ENCODE measurements around the gene SWSAP1.
A peak's percentile ranks its signal among the peaks of the same experiment; 100 is the strongest.
"Not testable (repeated sequence)": the region's sequence is repeated elsewhere in the genome, so short reads cannot be mapped to it uniquely, and the experiment has no call there.

The SWSAP1 gene, protein sequence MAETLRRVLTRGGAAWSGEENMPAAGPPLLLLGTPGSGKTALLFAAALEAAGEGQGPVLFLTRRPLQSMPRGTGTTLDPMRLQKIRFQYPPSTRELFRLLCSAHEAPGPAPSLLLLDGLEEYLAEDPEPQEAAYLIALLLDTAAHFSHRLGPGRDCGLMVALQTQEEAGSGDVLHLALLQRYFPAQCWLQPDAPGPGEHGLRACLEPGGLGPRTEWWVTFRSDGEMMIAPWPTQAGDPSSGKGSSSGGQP

DNA sequence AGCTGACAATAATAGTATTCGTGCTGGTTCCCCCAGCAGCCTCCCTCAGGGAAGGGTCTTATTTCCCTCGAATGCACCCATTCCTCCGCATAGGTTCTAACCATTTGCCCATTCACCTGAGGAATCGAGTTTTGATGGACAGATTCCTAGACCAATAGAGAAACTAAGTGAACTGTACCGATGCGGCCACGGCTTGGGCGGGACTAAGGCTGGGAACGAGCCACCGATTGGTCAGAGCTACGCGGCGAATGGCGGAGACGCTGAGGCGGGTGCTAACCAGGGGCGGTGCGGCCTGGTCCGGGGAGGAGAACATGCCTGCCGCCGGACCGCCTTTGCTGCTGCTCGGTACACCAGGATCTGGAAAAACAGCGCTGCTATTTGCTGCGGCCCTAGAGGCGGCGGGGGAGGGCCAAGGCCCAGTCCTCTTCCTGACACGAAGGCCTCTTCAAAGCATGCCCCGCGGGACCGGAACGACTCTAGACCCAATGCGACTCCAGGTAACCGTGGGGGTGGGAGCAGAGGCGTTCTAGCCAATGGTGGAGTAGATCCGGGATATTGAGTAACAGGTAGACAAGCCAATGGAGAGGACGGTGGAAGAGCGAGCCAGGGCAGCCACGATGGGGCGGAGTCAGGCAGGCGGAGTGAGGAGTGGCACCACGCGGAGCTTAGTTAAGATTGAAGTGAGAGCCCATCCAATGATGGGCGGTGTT, at the start of gene SWSAP1:
Gene SWSAP1, plus strand, starts transcription at position 234 of the 710 bp plus-strand sequence. Its CDS starts 15 bp downstream, at position 249.
- DNase-seq: peak; percentile 95

DNA sequence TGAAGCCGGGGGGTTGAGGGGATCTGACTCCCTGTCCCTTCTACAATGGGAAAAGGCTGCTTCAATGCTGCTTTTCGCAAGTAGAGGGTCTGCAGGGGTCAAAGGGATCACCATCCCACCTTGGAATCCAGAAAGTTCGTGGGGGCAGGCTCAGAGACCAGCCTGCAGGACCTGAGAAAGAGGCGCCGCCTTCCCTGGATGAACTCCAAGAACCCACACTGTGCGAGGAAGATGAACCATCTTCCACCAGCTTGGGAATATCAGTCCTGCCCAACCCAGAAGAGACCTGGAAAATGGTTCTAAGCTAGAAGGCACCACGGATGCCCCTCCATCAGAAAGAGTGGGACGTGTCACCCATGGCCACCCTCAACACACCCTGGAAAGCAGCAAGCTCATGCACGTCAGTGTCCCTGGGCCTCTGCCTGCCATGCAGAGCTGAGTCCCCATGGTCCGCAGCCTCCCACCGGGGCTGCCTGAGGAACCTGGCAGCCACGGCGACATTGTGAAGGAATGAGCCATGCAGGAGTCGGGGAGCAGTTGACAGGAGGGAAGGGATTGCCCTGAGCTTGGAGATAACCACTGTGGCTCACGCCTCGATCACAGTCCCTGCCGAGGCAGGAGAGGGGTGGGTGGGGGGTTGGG, 49.6 kb upstream of the SWSAP1 start:
- DNase-seq: no peak

DNA sequence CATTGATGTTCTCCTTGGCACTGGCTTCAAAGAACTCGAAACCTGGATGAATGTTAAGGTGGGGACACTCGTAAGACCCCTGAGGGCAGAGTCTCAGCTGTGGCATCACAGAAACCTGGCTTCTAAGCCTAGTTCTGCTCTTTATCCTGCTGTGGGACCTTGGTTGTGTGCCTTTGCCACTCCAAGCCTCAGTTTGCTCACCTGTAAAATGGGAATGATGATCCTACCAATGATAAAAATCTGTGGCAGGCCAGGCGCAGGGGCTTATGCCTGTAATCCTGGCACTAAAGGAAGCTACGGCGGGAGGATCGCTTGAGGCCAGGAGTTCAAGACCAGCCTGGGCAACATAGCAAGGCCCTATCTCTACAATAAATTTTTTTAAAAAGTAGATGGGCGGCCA, 48.9 kb upstream of the SWSAP1 start:
- DNase-seq: no peak

DNA sequence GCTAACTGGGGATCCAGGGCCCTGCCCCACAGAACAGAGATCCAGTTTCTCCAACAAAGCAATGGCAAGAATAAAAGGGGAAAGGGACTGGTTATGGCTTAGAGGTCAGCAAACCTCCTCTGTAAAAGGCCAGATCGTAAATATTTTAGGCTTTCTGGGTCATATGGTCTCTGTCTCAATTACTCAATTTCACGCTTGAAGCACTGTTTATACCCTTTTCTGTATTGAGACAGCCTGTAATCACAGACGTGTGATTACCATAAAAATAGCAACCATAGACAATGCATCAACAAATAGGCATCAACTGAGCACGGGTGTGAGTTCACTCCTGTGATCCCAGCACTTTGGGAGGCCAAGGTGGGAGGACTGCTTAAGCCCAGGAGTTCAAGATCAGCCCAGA, 44.3 kb upstream of the SWSAP1 start:
- no peak for DNase-seq

DNA sequence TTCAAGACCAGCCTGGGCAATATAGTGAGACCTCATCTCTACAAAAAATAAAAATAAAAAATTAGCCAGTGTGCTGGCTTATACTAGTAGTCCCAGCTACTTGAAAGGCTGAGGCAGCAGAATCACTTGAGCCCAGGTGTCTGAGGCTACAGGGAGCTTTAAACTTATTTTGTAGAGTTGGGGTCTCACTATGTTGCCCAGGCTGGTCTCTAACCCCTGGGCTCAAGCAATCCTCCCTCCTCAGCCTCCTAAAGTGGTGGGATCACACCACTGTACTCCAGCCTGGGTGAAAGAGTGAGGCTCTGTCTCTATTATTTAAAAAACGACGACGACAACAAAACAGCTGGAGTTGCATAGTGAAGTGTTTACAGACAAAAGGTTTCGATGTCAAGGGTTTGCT, 43.0 kb upstream of the SWSAP1 start:
- no peak for DNase-seq

DNA sequence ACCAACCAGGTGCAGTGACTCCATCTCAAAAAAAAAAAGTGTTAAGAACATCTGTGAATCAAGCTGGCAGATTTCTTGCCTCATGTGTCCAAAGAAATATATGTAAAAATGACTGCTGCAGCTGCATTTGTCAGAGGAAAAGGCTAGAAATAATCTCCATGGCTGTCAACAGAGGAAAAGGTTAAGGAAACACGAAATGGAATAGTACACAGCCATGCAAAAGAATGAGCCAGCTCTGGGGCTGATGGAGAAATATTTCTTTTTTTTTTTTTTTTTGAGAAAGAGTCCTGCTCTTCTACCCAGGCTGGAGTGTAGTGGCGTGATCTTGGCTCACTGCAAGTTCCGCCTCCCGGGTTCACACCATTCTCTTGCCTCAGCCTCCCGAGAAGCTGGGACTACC, 41.6 kb upstream of the SWSAP1 start:
- no peak for DNase-seq

DNA sequence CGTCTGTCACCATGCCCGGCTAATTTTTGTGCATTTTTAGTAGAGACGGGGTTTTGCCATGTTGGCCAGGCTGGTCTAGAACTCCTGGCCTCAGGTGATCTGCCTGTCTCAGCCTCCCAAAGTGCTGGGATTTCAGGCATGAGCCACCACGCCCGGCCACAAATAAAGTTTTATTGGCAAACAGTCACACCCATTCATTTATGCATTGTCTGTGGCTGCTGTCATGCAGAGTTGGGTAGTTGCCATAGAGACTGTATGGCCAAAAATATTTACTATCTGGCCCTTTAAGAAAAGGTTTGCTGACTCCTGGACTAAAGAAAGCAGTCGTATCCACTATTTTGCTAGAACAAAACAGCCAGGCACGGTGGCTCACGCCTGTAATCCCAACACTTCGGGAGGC, 40.6 kb upstream of the SWSAP1 start:
- not testable (repeated sequence) for DNase-seq

DNA sequence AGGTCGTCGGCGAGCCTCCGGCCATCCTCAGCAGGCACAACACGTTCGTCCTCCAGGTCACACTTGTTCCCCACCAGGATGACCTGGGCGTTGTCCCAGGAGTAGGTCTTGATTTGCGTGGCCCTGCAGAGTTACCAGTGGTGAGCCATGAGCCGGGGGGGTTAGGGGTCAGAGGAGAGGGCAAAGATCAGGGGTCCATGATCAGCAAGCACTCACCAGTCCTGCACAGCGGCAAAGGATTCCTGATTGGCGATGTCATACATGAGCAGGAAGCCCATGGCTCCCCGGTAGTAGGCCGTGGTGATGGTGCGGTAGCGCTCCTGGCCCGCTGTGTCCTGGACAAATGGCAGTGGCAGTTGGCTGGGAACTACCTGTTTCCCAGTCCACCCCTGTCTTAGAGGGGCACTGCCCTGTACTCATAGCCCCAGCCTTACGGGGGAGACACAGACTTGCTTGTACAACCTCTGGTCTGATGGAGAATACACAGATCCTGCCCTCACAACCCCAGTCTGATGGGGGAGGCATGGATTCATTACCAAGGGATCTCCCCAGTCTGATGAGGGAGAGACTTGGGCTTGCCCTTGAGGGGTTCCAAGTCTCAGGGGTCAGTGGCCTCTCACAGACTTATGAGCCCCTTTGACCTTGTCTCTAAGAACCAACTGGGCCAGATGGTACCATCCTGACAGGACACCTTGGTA, 38.9 kb upstream of the SWSAP1 start:
- no peak for DNase-seq

DNA sequence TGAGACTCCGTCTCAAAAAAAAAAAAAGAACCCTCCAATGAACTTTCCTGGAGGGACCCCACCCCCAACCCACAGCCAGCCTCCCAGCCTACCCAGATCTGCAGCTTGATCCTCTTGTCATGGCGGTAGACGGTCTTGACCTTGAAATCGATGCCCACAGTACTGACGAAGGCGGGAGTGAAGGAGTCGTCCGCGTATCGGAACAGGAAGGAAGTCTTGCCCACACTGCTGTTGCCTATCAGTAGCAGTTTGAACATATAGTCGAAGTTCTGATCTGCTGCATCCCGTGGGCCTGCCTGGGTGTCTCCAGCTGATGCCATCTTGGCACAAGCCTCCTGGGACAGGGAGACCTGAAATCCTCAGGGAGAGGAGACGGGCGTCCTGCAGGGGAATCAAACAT, 37.4 kb upstream of the SWSAP1 start:
- no peak for DNase-seq

DNA sequence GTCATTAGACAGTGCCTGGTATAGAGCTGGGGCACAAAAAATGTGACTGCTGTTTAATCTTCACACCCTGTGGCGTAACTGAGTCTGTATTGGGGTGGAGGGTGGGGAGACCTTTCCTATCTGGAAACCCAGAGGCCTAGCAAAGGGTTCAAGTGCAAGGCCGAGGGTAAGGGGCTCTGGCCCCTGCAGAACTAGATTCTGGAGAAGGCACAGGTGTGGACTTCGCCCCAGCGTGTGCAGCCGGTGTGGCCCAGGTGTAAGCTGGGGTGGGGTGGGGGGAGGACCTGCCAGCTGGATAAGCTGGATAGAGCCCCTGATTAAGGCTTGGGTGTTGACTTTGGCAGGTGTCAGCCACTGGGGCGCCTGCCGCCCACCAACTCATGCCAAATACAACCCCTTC, 36.3 kb upstream of the SWSAP1 start:
- DNase-seq: no peak

DNA sequence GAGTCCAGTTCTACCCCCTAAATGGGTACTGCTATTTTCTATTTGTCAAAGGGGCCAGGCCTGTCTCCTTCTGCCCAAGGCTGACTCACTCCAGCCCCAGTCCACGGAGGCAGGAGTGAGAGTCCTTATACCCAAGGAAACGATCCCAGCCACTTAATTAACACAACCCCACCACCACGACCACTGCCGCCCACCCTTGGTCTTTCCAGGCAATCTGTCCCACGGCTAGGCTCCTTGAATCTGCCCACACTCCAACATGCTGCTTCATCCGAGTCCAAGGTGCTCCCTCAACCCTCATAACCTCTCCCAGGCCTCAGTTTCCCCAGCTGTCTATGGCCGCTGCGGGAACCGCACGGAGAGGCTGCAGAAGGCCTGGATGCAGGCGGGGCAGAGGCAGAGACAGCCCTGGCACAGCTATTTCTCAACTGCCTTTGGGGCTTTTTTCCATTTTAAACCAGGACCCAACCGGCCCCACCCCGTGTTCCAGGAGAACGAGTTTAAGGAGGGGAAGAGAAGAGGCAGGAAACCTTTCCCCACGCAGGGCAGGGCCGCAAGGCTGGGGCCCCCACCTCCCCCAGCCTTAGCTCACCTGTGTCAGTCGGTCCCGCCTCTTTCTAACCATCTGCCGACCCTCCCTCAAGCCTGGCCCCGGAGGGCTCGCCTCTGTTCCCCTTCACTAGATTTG, 35.8 kb upstream of the SWSAP1 start:
- no peak for DNase-seq

DNA sequence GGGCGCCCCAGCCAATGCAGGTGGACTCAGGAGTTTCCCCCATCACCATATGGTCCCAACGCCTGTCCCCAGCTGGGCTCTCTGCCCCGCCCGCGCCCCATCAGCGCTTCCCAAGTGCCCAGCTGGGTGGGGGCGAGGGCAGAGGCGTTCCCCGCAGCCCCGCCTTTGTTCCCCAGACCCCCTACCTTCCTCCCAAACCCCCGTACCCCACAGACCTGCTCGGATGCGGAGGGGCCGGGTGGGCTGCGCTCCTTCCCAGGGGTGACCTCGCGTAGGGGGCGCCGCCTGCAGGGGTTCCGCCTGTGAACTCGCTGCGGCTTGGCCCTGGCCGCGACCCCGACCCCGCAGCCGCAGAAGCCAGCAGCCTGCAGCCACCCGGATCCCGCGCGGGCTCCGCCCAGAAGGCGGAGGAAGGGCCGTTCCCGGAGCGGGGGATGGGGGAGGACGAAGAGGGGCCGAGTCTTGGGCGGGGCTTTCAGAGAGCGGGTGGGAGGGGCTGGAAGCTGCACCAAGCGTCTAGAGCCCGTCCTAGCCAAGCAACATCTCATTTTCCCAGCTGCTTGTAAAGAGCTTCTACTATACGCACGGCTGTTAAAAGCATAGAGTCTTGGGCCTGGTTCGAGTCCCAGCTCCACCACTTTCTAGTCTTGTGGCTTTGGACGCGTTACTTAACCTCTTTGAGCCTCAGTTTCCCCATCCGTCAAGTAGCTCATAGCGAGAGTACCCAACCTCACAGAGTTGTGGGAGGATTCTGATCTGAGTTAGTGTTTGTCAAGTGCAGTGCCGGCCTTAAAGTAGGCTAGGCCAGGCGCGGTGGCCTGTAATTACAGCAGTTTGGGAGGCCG, 35.0 kb upstream of the SWSAP1 start, which contains the start of gene RAB3D:
Gene RAB3D, minus strand, starts transcription at position 404 of the 845 bp plus-strand sequence. CDS start 2,258 bp downstream, outside the sequence.
- DNase-seq: no peak

DNA sequence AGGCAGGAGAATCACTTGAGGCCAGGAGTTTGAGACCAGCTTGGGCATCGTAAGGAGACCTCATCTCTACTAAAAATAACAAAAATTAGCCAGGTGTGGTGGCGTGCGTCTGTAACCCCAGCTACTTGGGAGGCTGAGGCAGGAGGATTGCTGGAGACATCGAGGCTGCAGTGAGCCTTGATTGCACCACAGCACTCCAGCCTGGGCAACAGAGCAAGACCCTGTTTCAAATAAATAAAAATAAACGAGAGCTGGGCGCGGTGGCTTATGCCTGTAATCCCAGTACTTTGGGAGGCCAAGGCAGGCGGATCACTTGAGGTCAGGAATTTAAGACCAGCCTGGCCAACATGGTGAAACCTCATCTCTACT, 34.4 kb upstream of the SWSAP1 start:
- DNase-seq: not testable (repeated sequence)

DNA sequence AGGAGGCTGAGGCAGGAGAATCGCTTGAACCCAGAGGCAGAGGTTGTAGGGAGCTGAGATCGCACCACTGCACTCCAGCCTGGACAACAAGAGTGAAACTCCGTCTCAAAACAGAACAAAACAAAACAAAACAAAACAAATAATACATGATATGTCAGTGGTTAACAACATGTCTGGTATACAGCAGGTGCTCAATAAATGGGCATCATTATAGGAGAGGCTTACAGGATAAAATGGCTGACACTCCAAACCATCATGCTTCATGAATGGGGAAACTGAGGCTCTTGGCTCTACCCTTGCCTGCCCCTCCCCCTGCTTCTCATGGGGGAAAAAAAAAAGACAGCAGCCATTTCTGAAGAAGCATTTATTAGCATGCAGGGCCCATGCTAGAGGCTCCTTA, 32.0 kb upstream of the SWSAP1 start:
- no peak for DNase-seq

DNA sequence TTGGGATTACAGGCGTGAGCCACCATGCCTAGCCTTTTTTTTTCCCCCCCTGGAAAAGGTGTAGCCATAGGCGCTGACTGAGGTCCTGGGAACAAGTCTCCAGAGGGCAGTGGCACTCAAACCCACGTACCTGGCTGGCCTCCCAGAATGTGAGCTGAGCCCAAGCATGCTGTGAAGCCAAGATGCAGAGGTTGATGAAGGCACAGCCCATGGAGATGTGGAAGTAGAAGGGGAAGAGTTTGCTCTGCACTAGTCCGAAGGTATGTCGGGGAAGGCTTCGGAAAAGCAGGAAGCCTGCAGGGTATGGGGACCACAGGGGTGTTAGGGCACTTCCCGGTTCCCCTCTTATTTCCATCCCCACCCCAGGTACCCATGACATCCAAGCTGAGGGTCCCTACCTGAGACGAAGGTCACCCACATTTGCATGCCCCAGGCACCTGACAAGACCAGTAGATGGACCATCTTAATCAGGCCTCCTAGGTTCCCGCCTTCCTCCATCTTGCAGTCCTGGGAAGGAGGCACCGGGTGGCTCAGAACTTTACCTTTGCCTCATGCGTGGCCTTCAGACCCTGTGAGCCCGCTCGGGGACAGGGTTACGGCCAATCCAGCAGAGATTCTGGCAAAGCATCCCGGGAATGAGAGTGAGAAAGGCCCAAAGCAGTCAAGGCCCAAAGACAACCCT, 29.2 kb upstream of the SWSAP1 start:
- no peak for DNase-seq

DNA sequence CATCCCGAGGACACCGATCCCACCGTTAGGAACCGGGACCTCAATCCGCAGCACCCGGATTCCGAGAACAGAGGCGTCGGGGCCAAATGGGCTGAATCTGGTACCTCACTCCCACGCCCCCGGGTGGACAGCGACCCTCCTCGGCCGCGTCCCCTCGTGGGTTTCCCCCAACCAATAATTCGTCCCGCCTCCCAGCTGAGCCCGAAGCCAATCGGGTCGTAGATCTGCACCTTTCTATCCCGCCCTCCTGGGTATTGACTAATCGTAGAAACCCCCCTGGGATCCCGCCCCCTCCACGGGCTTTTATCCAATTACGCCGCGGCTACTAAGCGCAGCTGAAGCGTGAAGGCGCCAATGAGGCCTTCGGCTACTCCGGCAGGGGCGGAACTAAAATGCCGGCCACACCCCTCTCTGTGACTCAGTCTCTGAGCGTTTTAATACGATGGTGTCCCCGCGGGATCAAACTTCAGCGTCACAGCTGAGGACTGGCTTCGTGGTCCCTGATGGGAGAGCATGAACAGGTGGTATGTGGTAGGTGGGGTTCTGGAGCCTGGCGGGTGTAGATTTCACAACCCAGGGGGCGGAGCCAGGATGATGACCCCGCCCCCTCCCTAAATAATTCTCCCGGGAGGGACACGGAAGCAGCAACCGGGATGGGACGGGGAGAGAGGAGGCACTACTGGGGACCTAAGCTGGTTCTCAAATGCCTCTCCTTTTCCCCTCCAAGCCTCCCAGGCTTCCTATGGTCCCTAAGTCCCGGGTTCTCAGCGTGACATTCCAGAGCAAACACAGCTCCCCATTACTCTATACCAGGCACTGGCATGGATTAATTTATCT, 28.1 kb upstream of the SWSAP1 start, which contains the start of the genes CCDC159 and TMEM205:
Gene CCDC159, plus strand, starts transcription at position 416 of the 837 bp plus-strand sequence. Its CDS starts 88 bp downstream, at position 504.
Gene TMEM205, minus strand, starts transcription at position 165 of the 837 bp plus-strand sequence. CDS start 649 bp downstream, outside the sequence.
- DNase-seq: peak; percentile 91

DNA sequence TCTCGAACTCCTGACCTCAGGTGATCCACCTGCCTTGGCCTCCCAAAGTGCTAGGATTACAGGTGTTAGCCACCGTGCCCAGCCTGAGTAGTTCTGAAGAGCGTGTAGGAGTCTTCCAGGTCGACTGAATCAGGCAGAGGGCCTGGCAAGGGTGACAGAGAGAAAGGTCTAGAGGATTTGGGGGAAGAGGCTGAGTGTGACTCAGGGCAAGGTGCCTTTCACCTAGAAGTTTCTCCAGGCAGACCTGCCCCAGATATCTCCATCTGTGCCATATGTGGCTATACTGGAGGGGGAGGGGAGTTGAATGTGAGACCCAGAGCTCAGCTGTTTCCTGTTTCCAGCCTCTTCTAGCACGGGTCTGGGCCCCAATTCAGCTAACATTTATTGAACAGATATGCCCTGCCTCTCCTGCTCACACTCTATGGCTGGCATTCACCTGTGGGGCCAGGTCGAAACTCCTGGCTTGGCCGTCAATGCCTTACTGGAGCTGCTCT, 26.9 kb upstream of the SWSAP1 start:
- no peak for DNase-seq

DNA sequence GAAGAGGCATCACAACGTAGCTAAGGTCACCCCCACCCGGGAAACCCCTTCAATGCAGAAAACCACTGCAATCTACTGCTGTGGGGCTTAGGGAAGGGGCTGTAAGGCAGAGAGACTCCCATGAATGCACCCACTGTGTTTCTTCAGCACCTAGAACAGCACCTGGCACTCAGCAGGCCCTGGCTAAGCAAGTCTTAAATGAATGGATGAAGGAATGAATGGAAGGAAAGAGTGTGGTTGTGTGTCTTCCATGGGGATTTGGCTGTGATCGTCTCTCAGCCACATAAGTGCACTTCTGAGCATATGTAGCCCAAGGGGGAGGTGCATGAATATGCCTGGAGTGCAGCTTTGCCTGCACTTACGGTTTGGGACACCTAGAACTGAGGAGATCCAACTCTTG, 25.3 kb upstream of the SWSAP1 start:
- no peak for DNase-seq

DNA sequence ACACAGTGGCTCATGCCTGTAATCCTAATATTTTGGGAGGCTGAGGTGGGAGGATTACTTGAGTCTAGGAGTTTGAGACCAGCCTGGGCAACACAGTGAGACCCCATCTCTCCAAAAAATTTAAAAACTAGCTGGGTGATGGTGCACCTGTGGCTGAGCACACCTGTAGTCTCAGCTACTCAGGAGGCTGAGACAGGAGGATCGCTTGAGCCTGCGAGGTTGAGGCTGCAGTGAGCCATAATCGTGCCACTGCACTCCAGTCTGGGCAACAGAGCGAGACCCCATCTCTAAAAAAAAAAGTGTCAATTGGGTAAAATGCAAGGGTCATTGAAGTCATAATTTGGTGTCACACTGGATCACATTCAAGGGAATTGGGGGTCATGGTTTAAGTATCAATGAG, 20.4 kb upstream of the SWSAP1 start:
- not testable (repeated sequence) for DNase-seq
